Spleen (tissue), 11 donors: ENCODE data around the gene OLR1. TPM values are rescaled to one million over a fixed set of nuclear protein-coding genes. Genes with fewer than 3 reads are reported as not detected.

Experiments used
- DNase-seq: peaks from one replicate; pipeline ENCODE4 v3.0.0-alpha.2; 2020
- H3K27ac ChIP-seq, 8 donors: fragments of 200-600 bp; sonication (generic) in 7 of 8; 1 replicate in 4 of 8; 2 replicates in 4 of 8; pipeline versions ENCODE4 v1.5.0 to v1.8.0; 2016 to 2021; ENCODE audit warnings: inconsistent platforms in 4 of 8, mild to moderate bottlenecking in 4 of 8, moderate library complexity in 1 of 8
- H3K27me3 ChIP-seq, 7 donors: fragments of 200-600 bp; sonication (generic) in 6 of 7; replicated peaks in 1 of 7; 1 replicate in 4 of 7; 2 replicates in 3 of 7; pipeline versions ENCODE4 v1.5.0 to v1.8.0; 2016 to 2021; ENCODE audit warnings: inconsistent platforms in 3 of 7, mild to moderate bottlenecking in 1 of 7
- H3K36me3 ChIP-seq, 6 donors: fragments of 200-600 bp; sonication (generic) in 5 of 6; 1 replicate in 4 of 6; 2 replicates in 2 of 6; pipeline versions ENCODE4 v1.5.0 to v1.8.0; 2016 to 2021; ENCODE audit warnings: inconsistent platforms in 2 of 6
- H3K4me1 ChIP-seq, 6 donors: fragments of 200-600 bp; sonication (generic) in 5 of 6; 1 replicate in 3 of 6; 2 replicates in 3 of 6; pipeline versions ENCODE4 v1.5.0 to v1.8.0; 2016 to 2021; ENCODE audit warnings: inconsistent platforms in 3 of 6
- H3K4me3 ChIP-seq, 8 donors: fragments of 200-600 bp; sonication (generic) in 7 of 8; 1 replicate in 4 of 8; 2 replicates in 4 of 8; pipeline versions ENCODE4 v1.5.0 to v1.8.0; 2016 to 2021; ENCODE audit warnings: inconsistent platforms in 4 of 8, mild to moderate bottlenecking in 4 of 8, moderate library complexity in 2 of 8
- H3K9me3 ChIP-seq, 8 donors: fragments of 200-600 bp; sonication (generic) in 7 of 8; 1 replicate in 4 of 8; 2 replicates in 4 of 8; pipeline versions ENCODE4 v1.5.0 to v1.8.0; 2016 to 2021; ENCODE audit warnings: inconsistent platforms in 4 of 8
- POLR2A ChIP-seq, 3 donors: fragments of 450-650 bp; IDR thresholded peaks; one replicate each; pipeline ENCODE4 v1.5.1; 2017; ENCODE audit warnings: antibody characterized with exemption in 3 of 3, mild to moderate bottlenecking in 1 of 3
- POLR2AphosphoS5 ChIP-seq, 3 donors: sonication (generic); formaldehyde crosslinking; IDR thresholded peaks; one replicate each; pipeline ENCODE4 v1.5.1; 2017; ENCODE audit warnings: antibody characterized with exemption in 3 of 3
- WGBS, 5 donors: extraction: QIAGEN DNeasy Blood & Tissue Kit in 3 of 5; methylation state at CpG; one replicate each; pipeline versions ENCODE4 v1.1.5 to v1.1.7; 2013 to 2018; 5-methylcytosine and 5-hydroxymethylcytosine counted together
- intact Hi-C: fragments of 100-400 bp; cut with DNase I; formaldehyde crosslinking; loops from one replicate; pipeline ENCODE4 v1.15.0; 2023; ENCODE audit warnings: low total_unique reads
- polyA plus RNA-seq, 3 donors: library from polyadenylated mRNA; stranded (reverse); fragments of 200-250 nt; gene quantifications; one replicate each; pipeline ENCODE4 v1.2.1, GENCODE V29; 2013
- total RNA-seq, 7 donors: library from RNA; depleted of rRNA in 3 of 7; stranded (reverse); fragments of >200 nt in 3 of 7; fragmentation: NEBNext Ultra II Directional in 4 of 7; extraction: Animal tissue kit (Norgen Biotek cat#: 25700) in 4 of 7; gene quantifications; one replicate each; pipeline versions ENCODE4 v1.1.0 to v1.2.1, GENCODE V29; 2016 to 2021
- TF ChIP-seq, protein P1 (sequence below), 11 experiments: fragments of 200-600 bp in 7 of 11; fragments of 450-650 bp in 4 of 11; sonication (generic) in 4 of 11; IDR thresholded peaks in 8 of 11; conservative IDR thresholded peaks in 3 of 11; 1 replicate in 7 of 11; 2 replicates in 4 of 11; pipeline versions ENCODE4 v1.4.0 to v1.8.0; 2016 to 2021; ENCODE audit warnings: antibody characterized with exemption in 11 of 11, inconsistent platforms in 4 of 11, mild to moderate bottlenecking in 1 of 11
- donor health status: healthy with polysubstance abuse.
- donor health status: DM: no; HTN: no; CAD: no; lungs with moderate emphysema.
- donor health status: DM: no; HTN: no; CAD: no.
- donor health status: Bipolar disorder and iron deficiency.
- donor health status: healthy.
- donor health status: DM: no; HTN: no; CAD: no.
- donor health status: DM: yes; HTN: yes; CAD: no.

The OLR1 gene
- total and polyA plus RNA-seq, 10 donors, result 0.09 to 10.5 (median 1.2) TPM; not detected in 3

- no peak for DNase-seq
- intact Hi-C loops, result no loop called here
- TF ChIP-seq POLR2A (IDR thresholded peaks at IDR 0.05) (no peak), POLR2AphosphoS5 (IDR thresholded peaks at IDR 0.05) (no peak)
- TF ChIP-seq, protein P1, sequence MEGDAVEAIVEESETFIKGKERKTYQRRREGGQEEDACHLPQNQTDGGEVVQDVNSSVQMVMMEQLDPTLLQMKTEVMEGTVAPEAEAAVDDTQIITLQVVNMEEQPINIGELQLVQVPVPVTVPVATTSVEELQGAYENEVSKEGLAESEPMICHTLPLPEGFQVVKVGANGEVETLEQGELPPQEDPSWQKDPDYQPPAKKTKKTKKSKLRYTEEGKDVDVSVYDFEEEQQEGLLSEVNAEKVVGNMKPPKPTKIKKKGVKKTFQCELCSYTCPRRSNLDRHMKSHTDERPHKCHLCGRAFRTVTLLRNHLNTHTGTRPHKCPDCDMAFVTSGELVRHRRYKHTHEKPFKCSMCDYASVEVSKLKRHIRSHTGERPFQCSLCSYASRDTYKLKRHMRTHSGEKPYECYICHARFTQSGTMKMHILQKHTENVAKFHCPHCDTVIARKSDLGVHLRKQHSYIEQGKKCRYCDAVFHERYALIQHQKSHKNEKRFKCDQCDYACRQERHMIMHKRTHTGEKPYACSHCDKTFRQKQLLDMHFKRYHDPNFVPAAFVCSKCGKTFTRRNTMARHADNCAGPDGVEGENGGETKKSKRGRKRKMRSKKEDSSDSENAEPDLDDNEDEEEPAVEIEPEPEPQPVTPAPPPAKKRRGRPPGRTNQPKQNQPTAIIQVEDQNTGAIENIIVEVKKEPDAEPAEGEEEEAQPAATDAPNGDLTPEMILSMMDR (IDR thresholded peaks at IDR 0.05 in 8 of 11, conservative IDR thresholded peaks at IDR 0.05 in 3 of 11), result no peak
- peak overlapping the region in 4 of 8 donors; percentile 23 to 70 (median 44) for H3K27ac ChIP-seq
- H3K36me3 ChIP-seq, result no peaks in the 10 kb centered on the region
- H3K9me3 ChIP-seq, result no peaks in the 10 kb centered on the region
- peaks cover 0 to 12% (median 0%) of the 10 kb centered on the region in 7 donors for H3K27me3 ChIP-seq
- peaks cover 0 to 24% (median 0%) of the 10 kb centered on the region in 6 donors for H3K4me1 ChIP-seq
- no peak overlapping the region for H3K4me3 ChIP-seq
- 27 to 51% (median 42%) methylated on average over 5 of the region's 5 CpGs for WGBS, 5 donors
Measured at GRCh38 chr12:10167599-10167998, 4.3 kb downstream of the OLR1 start.

GRCh38 chr12:10165421-10165820 is 6.5 kb downstream of the OLR1 start:
- H3K36me3 ChIP-seq, result no peaks in the 10 kb centered on the region
- 0 to 91% (median 0%) methylated on average over 1 of the region's 1 CpG for WGBS, 5 donors
- no peaks in the 10 kb centered on the region for H3K9me3 ChIP-seq
- TF ChIP-seq, protein P1 (IDR thresholded peaks at IDR 0.05 in 8 of 11, conservative IDR thresholded peaks at IDR 0.05 in 3 of 11), result no peak
- no peak for TF ChIP-seq POLR2AphosphoS5 (IDR thresholded peaks at IDR 0.05)
- no peak for TF ChIP-seq POLR2A (IDR thresholded peaks at IDR 0.05)
- H3K4me3 ChIP-seq, result no peak overlapping the region
- intact Hi-C loops, result no loop called here
- H3K27me3 ChIP-seq, result peaks cover 0 to 3% (median 0%) of the 10 kb centered on the region in 7 donors
- peaks cover 0 to 29% (median 4%) of the 10 kb centered on the region in 6 donors for H3K4me1 ChIP-seq
- DNase-seq, result no peak
- H3K27ac ChIP-seq, result no peak overlapping the region

GRCh38 chr12:10163084-10163483 is 8.8 kb downstream of the OLR1 start:
- TF ChIP-seq POLR2AphosphoS5 (IDR thresholded peaks at IDR 0.05), result no peak
- TF ChIP-seq POLR2A (IDR thresholded peaks at IDR 0.05), result no peak
- TF ChIP-seq, protein P1 (IDR thresholded peaks at IDR 0.05 in 8 of 11, conservative IDR thresholded peaks at IDR 0.05 in 3 of 11), result no peak
- Histone ChIP-seq H3K27ac (no peak overlapping the region), H3K9me3 (no peaks in the 10 kb centered on the region), H3K4me1 (peaks cover 0 to 50% (median 4%) of the 10 kb centered on the region in 6 donors), H3K4me3 (no peak overlapping the region), H3K36me3 (no peaks in the 10 kb centered on the region), H3K27me3 (no peaks in the 10 kb centered on the region)
- intact Hi-C loops, result no loop called here
- 43 to 48% (median 45%) methylated on average over 3 of the region's 3 CpGs for WGBS, 5 donors
- DNase-seq, result no peak

- no peak for DNase-seq
- no peaks in the 10 kb centered on the region for H3K27me3 ChIP-seq
- WGBS, 5 donors, result 68 to 77% (median 75%) methylated on average over 7 of the region's 7 CpGs
- H3K36me3 ChIP-seq, result no peaks in the 10 kb centered on the region
- H3K27ac ChIP-seq, result no peak overlapping the region
- peaks cover 0 to 38% (median 2%) of the 10 kb centered on the region in 6 donors for H3K4me1 ChIP-seq
- no peaks in the 10 kb centered on the region for H3K9me3 ChIP-seq
- intact Hi-C loops, result no loop called here
- no peak for TF ChIP-seq POLR2A (IDR thresholded peaks at IDR 0.05)
- H3K4me3 ChIP-seq, result no peak overlapping the region
Measured at GRCh38 chr12:10160617-10161385, 11.1 kb downstream of the OLR1 start.
